Left ventricle myocardium inferior (tissue), 1 donor: ENCODE data around the gene GDF2. TPM values are rescaled to one million over a fixed set of nuclear protein-coding genes. Genes with fewer than 3 reads are reported as not detected.

Experiments
- DNase-seq: peaks from one replicate; pipeline ENCODE4 v3.0.0-alpha.2; 2020
- H3K27ac ChIP-seq: fragments of 200-600 bp; replicated peaks from 2 replicates; pipeline ENCODE4 v1.8.0; 2021
- H3K27me3 ChIP-seq: fragments of 200-600 bp; 2 replicates; pipeline ENCODE4 v1.8.0; 2021; ENCODE audit warnings: low read depth
- H3K36me3 ChIP-seq: fragments of 200-600 bp; 2 replicates; pipeline ENCODE4 v1.8.0; 2021
- H3K4me1 ChIP-seq: fragments of 200-600 bp; 2 replicates; pipeline ENCODE4 v1.8.0; 2021
- H3K4me3 ChIP-seq: fragments of 200-600 bp; 2 replicates; pipeline ENCODE4 v1.8.0; 2021; ENCODE audit warnings: mild to moderate bottlenecking, moderate library complexity
- H3K9me3 ChIP-seq: fragments of 200-600 bp; replicated peaks from 2 replicates; pipeline ENCODE4 v1.8.0; 2021
- CTCF ChIP-seq: fragments of 200-600 bp; IDR thresholded peaks from 2 replicates; pipeline ENCODE4 v1.8.0; 2021; ENCODE audit warnings: antibody characterized with exemption, mild to moderate bottlenecking, borderline replicate concordance
- intact Hi-C: fragments of 100-400 bp; cut with micrococcal nuclease; formaldehyde crosslinking; loops from one replicate; pipeline ENCODE4 v1.11.0; 2022
- total RNA-seq: library from RNA; stranded (reverse); fragmentation: NEBNext Ultra II Directional; extraction: Animal tissue kit (Norgen Biotek cat#: 25700); gene quantifications from one replicate; pipeline ENCODE4 v1.2.1, GENCODE V29; 2021
- donor health status: DM: no; HTN: yes; CAD: no; lungs with severe emphysema.

GDF2 gene
- total RNA-seq, 1 donor from 2014 or later = not detected

- H3K27ac ChIP-seq = no peak overlapping the region
Observed at GRCh38 chr10:47301833-47302232, 20.4 kb upstream of the GDF2 start.

GRCh38 chr10:47303105-47303504 lies 19.1 kb upstream of the GDF2 start:
- no peak for TF ChIP-seq CTCF
- Histone ChIP-seq H3K36me3 (no peaks in the 10 kb centered on the region), H3K9me3 (no peaks in the 10 kb centered on the region), H3K27me3 (peaks cover 89% of the 10 kb centered on the region), H3K27ac (no peak overlapping the region), H3K4me3 (no peak overlapping the region), H3K4me1 (peaks cover 17% of the 10 kb centered on the region)
- intact Hi-C loops = no loop called here
- no peak for DNase-seq

More at GRCh38 chr10:47301833-47302232, 20.4 kb upstream of the GDF2 start:
- intact Hi-C loops = no loop called here
- no peak for DNase-seq
- no peak overlapping the region for H3K4me3 ChIP-seq
- peaks cover 87% of the 10 kb centered on the region for H3K27me3 ChIP-seq
- no peaks in the 10 kb centered on the region for H3K9me3 ChIP-seq
- no peak for TF ChIP-seq CTCF
- peaks cover 17% of the 10 kb centered on the region for H3K4me1 ChIP-seq
- no peaks in the 10 kb centered on the region for H3K36me3 ChIP-seq

- intact Hi-C loops = no loop called here
- H3K4me1 ChIP-seq = peaks cover 17% of the 10 kb centered on the region
- H3K9me3 ChIP-seq = no peaks in the 10 kb centered on the region
- DNase-seq = no peak
- H3K27ac ChIP-seq = no peak overlapping the region
- peaks cover 94% of the 10 kb centered on the region for H3K27me3 ChIP-seq
- H3K4me3 ChIP-seq = no peak overlapping the region
- no peaks in the 10 kb centered on the region for H3K36me3 ChIP-seq
- no peak for TF ChIP-seq CTCF
Observed at GRCh38 chr10:47303866-47304265, 18.4 kb upstream of the GDF2 start.

DNA sequence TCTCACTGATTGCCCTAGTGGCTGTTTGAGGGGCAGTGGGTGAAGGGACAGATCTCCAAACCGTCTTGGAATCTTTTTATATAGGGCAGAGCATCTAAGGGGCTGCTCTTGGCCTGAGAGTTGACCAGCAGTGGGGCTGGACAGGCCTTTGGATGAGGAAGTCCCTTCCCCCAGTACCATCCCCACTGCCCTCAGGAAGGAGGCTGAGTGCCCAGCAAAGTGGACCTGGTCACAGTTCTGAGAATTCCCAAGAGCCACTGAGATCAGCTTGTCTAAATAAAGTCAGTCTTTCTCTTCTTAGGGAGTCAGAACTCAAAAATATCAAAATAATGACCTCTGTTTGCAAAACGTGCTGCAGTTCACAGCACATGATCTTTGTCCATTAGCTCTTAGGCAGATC lies 16.7 kb upstream of the GDF2 start:
- Histone ChIP-seq H3K9me3 (no peaks in the 10 kb centered on the region), H3K27me3 (peaks cover 96% of the 10 kb centered on the region), H3K4me1 (peaks cover 4% of the 10 kb centered on the region), H3K27ac (no peak overlapping the region), H3K4me3 (no peak overlapping the region), H3K36me3 (no peaks in the 10 kb centered on the region)
- DNase-seq = no peak
- TF ChIP-seq CTCF = no peak
- intact Hi-C loops = no loop called here

DNA sequence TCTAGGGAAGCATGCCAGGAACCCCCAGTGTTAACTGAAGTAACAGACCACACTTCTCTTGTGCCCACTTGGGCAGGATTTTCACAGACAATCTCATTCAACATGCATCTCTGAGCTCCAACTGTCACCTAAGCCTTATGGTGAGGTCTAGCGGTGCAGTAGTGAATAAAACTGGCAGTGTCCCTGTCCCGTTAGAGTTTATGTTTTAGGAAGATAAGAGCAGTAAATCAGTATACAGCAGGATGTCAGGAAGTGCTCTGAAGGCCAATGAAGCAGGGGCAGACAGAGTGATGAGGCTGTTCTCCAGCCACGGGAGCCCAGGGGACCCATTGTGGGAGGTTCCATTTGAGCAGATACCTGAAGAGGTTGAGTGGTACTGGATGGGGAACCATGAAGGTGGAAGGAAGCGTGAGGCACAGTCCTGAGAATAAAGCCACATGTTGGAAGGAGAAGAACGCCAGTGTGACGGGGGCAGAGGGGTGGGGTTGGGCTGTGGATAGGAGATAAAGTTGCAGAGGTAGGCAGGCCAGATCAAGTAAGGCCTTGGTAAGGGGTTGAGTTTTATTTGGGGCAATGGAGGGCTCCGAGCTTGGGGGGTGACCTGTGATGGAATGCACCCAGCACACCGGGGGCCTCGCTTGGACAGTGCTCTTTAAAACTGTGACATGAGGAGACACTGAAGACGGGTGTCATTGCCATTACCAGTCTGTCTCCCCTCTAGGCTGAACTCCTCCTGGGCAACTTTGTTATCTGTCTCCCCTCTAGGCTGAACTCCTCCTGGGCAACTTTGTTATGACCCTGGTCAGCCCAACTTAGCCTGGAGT lies 15.7 kb upstream of the GDF2 start:
- Histone ChIP-seq H3K27ac (no peak overlapping the region), H3K4me3 (no peak overlapping the region)
- intact Hi-C loops = no loop called here

More for the DNA sequence above, 15.7 kb upstream of the GDF2 start:
- H3K27me3 ChIP-seq = peaks cover 94% of the 10 kb centered on the region
- H3K36me3 ChIP-seq = no peaks in the 10 kb centered on the region
- no peak for TF ChIP-seq CTCF
- peaks cover 6% of the 10 kb centered on the region for H3K4me1 ChIP-seq
- no peak for DNase-seq
- H3K9me3 ChIP-seq = no peaks in the 10 kb centered on the region
